Suprapubic skin (tissue), 3 donors: ENCODE data around the gene ST3GAL3.

Source experiments
- POLR2A ChIP-seq, 2 donors: fragments of 450-650 bp; IDR thresholded peaks; one replicate each; pipeline ENCODE4 v1.6.1; 2017; ENCODE audit warnings: antibody characterized with exemption in 2 of 2, mild to moderate bottlenecking in 2 of 2, moderate library complexity in 2 of 2
- TF ChIP-seq, protein P1 (sequence below), 2 donors: fragments of 200-600 bp in 1 of 2; fragments of 450-650 bp in 1 of 2; sonication (generic) in 1 of 2; IDR thresholded peaks; one replicate each; pipeline ENCODE4 v1.5.1; 2016 to 2019; ENCODE audit warnings: antibody characterized with exemption in 2 of 2, mild to moderate bottlenecking in 1 of 2, moderate library complexity in 1 of 2

DNA sequence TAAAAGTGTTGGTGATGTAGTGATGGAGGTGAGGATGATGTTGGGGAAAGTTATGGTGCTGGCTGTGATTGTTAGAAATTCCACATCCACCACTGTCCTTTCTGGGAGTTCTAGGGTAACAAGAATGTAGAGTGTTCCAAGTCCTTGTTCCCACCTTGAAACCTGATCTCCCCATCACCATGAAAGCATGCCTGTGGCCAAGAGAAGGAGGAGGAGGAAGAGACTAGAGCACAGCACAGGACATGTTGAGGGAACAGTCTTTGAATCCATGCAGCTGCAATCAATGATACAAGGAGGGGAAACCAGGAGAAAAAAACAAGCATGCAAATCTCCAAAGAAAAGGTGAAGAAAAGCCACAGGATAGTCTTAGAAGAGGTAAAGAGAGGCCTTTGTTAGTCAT lies 180.4 kb downstream of the ST3GAL3 start:
- TF ChIP-seq, protein P1, sequence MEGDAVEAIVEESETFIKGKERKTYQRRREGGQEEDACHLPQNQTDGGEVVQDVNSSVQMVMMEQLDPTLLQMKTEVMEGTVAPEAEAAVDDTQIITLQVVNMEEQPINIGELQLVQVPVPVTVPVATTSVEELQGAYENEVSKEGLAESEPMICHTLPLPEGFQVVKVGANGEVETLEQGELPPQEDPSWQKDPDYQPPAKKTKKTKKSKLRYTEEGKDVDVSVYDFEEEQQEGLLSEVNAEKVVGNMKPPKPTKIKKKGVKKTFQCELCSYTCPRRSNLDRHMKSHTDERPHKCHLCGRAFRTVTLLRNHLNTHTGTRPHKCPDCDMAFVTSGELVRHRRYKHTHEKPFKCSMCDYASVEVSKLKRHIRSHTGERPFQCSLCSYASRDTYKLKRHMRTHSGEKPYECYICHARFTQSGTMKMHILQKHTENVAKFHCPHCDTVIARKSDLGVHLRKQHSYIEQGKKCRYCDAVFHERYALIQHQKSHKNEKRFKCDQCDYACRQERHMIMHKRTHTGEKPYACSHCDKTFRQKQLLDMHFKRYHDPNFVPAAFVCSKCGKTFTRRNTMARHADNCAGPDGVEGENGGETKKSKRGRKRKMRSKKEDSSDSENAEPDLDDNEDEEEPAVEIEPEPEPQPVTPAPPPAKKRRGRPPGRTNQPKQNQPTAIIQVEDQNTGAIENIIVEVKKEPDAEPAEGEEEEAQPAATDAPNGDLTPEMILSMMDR (IDR thresholded peaks at IDR 0.05), result no peak
- TF ChIP-seq POLR2A (IDR thresholded peaks at IDR 0.05), result no peak
